Fibroblast of upper back skin (primary cell): Measurements from ENCODE around the gene RAB27B.

Experiments
- DNase-seq: peaks from one replicate; pipeline ENCODE4 v3.0.0-alpha.2; 2013

RAB27B gene

DNA sequence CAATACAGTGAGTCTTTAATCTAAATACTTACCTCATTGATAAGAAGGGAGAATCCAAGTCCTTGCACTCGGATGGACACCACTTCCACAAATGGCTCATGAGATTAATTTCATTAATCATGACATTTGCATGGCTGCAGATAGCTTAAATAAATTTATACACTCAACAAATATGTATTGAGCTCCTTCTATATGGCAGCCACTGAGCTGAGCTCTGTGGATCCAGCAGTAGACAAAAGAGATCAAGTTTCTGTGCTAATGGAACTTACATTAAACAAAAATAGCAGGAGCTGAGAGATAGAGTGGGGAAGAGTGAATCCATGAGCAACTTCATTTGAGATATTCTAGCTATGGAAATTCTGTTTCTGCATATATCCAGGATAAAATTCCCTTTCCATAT lies 44.4 kb downstream of the RAB27B start:
- DNase-seq: no peak

DNA sequence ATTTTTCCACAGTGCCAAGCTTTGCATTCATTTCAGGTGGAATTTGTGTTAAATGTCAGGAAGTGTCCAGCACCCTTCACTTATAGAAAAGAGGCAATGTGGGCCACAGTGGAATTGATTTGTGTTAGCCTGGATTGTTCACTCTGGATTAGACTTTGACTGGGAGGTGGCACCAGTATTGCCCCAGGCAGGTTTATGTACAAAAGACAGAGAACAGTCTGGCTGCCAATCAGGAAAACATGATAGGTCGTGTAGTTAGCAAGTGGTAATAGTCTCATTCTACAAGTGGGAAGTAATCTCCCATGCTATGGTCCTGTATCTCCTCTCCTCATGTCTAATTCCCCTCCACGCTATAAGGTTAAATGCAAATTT lies 45.6 kb downstream of the RAB27B start:
- no peak for DNase-seq

DNA sequence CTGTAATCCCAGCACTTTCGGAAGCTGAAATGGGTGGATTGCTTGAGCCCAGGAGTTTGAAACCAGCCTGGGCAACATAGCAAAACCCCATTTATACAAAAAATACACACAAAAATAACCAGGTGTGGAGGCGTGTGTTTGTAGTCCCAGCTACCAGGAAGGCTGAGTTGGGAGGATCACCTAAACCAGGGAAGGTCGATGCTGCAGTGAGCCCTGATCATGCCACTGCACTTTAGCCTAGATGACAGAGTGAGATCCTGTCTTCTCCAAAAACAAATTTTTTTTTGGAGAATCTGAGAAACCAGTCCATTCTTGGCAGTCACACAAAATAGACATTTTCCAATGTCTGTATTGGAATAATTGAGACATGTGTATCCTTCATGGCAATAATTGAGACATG lies 46.8 kb downstream of the RAB27B start:
- no peak for DNase-seq

DNA sequence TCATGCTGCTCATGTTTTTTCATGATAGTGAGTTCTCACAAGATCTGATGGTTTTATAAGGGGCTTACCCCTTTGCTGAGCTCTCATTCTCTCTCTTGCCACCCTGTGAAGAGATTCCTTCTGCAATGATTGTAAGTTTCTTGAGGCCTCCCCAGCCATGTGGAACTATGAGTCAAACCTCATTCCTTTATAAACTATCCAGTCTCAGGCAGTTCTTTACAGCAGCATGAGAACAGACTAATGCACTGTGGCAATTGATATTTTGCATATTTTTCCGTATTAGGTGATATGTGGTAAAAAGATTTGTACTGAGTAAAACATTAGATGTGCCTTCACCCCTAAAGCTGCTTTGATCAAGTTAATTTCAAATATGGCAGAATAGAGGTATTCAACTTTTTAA lies 48.8 kb downstream of the RAB27B start:
- DNase-seq: peak; percentile 27

DNA sequence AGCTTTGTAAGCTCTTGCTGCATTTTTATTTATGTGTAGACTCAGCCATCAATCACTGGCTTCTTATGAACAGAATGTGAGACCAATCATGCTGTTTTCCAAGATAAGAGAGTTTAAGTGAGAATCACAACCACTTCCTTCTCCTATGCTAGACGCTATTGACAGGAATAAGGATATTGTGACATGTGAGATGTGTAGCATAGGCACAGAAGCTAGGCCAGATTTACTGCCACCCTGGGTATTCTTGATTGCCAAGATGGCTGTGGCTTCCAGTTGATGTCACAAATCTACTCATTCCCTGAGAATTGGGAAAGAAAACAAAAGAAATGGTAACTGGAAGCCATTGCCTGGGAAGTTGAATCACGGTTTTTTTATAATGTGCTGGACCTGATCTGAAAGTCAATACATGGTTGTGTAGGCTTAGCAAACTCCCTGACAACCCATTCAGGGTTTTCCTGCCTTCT lies 49.9 kb downstream of the RAB27B start:
- DNase-seq: peak; percentile 10

DNA sequence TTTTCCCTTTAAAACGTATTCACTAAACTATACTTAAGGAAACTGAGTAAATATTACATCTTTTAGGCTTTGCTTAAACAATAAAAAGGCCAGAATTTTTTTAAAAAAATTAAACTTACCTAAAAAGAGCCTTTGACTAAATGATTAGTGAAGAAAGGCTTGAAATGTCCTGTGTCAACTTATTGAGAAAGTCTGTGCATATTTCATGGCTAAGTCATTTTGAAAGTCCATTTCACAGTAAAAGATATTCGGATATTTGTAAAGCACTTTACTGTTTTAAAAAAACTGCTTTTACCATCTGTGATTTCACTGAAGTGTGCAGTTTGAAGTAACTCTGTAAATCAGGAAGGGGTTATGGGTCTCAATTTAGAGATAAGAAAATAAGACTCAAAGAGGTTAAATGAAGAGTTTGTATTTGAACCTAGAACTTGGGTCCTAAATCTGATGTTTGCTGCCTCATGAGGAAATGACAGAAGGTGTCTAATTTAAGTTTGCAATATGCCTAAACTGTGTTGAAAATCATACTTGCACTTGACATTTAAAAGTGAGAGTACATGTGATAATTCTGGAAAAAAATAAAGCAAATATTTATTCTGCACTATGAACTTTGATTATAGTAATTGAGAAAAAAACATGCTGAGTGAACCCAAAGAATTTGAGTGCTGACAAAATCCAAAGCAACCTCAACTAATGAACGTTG lies 50.5 kb downstream of the RAB27B start:
- DNase-seq: no peak

DNA sequence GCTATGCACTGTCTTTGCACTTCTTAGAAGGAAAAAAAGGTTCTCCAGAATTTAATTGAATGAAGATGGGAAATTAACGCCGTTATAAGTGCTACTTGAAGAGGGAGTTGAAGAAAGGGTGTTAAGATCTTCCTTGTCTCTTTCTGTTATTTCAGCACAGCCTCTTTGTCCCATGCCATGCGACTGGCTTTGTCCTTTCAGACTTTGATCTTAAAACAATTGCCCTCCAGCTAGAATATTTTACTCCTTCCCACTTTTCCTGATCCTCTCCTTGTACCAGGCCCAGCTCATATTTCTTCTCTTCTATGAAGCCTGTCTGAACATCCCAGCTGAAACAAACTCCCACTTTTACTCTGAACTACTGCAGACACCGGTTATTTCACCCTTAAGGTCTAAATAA lies 51.4 kb downstream of the RAB27B start:
- DNase-seq: no peak

DNA sequence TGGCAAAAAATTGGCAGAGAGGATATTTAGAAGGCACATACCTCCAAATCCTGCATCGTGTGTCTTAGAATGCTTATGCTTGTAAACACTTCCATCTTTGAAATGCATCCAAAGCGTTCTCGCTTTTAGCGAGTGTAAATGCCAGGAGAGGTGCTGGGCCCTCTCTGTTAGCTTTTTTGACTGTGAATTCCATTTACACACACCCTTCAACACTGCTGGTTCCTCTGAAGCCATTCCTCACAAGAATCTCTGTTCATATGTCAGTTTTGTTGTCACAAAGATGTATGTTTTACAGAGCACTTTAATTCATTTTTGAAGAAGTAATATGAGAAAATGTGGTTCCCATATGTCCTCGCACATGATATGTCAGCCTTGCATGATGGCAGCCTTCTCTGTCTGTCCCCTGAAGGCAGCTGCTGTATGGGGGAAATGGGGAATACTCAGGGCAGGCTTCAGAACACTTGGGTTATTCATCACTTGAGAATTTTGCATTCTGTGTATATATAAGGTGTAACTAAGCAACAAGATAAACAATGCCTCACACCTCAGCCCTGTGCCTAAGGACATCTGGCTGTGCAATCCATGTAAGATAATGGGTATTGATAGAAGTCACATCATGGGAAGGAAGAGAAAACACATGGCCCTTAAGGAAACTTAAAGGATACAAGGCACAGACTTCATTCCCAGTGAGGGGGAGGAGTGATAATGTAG lies 52.3 kb downstream of the RAB27B start:
- peak; percentile 56 for DNase-seq

DNA sequence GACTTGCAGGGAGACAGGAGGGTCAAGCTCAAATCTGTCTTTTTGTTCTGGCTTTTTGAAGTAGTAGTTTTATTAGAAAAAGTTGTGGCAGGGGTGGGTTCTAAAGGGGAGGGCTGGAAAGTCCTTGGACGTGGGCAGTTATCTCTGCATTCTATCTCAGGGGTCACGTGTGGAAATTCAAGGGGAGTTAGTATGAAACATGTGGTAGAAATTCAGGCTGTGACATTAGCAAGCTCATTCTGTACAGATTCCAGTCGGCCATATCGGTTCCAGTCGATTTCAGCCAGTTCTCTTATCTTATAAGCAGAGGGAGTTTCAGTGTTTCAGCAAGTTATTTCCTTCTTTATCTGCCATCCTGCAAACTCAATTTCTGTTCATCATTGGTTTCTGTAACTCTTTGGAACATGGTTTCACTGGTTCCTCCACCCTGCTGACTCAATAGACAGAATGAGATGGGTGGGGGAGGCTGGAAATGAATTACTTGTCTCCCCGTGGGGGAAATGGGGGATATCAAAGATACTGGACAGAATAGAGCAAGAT lies 53.0 kb downstream of the RAB27B start:
- no peak for DNase-seq

DNA sequence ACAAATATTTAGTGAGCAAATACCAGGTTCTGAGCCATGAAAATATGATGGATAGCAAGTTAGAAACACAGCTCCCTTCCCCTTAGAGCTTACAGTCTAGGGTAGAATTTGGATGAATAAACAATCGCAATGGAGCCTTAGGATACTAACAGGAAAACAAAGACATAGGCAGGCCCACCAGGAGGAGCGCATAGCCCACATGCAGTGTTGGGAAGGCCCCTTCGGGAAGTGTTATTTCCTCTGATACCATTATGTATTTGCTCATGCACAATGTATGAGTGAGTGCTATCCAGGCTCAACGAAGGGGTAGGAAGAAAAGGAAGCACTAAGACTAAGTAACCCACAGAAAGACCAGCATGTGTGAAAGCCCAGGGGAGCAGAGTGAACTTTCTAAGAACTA lies 54.0 kb downstream of the RAB27B start:
- no peak for DNase-seq

DNA sequence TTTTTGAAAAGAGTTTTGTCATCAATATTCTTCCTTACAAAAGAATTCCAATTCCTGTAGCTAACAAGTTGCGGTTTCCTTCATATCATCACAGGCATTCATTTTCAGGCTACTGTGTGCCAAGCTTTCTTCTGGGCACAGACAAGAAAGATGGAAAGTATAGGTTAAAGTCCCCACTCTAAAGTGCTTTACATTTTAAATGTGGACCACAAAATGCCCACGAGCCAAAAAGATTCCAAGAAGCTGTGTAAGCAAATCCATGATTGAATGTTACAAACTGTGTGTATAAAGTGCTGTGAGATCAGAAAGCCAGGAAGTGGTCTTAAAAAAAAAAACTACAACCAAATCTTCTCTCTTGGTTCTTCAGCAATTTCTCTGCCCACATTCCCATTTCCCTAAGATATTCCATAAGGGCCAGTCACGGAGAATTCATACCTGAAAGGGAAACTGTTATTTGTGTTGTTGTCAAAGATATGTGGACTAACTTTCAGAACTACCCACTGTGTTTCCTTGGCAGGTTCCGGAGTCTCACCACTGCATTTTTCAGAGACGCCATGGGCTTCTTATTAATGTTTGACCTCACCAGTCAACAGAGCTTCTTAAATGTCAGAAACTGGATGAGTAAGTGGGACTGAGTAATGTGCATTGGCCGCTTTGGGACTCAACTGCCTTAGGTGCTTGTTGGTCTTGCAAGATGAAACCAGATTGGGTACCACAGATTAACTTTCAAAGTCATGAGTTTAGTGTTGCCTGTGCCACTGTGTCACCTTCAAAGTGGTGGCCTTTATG lies 55.7 kb downstream of the RAB27B start:
- DNase-seq: peak; percentile 31

DNA sequence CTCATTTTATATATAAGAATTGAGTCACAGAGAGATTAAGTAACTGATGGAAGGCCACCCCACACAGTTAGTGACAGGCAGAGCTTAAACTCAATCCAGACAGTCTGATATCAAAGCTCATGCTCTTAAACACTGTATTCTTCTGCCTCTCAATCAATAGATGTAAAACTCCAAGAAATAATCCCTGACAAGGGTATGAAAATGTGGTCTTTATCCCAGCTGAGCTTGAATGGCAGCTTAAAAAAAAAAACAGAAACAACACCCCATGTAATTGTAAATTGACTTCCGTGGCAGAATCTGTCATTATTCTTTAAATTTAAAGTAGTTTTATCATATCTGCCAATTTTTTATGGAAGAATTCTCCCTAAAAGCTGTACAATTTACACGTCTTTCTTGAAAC lies 60.1 kb downstream of the RAB27B start:
- DNase-seq: no peak

DNA sequence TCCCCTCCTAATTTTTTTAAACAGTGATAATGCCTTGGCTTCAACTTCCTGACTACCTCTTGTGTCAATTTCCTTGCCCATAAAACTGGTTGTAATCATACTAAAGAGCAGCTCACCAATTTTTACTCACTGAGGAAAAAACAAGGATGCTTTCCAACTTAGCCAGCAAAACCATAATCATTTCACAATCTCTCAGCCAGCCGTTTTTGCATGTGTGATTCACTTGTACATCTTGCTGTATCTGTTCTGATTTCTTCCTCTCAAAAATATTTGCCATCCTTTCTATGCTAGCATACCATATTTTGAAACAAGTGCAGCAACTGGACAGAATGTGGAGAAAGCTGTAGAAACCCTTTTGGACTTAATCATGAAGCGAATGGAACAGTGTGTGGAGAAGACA lies 60.7 kb downstream of the RAB27B start:
- DNase-seq: peak; percentile 62

DNA sequence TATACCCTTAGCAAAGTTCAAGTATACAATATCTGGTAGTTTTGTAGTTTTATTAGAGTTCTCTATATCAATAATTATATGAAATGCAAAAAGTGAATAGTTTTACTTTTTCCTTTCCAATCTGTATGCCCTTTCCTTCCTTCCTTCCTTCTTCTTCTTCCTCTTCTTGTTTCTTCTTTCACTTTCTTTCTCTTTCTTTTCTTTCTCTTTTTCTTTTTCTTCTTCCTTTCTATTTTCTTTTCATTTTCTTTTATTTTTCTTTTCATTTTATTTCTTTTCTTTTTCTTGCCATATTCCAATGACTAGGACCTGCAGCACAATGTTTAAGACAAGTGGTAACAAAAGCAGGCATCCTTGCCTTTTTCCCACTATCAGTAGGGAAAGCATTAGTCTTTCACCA lies 71.2 kb downstream of the RAB27B start:
- DNase-seq: no peak

DNA sequence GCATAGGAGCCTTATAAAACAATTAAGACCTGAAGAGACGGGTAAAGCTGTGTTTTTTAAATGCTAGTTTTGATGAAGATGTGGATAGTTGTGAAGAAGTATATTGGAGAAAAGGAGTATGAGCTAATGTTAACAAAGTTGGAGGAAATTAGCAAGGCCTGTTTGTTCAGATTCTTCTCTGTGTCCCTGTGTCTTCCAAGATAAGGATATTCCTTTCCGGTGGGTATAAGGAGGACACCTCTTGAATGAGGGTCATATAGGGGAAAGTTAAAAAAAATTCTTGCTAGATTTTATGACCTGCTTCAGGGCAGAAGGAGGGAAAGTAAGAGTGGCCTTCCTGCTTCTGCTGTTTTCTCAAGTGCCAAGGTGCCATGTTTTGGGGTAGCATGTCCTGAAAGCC lies 72.0 kb downstream of the RAB27B start:
- no peak for DNase-seq

DNA sequence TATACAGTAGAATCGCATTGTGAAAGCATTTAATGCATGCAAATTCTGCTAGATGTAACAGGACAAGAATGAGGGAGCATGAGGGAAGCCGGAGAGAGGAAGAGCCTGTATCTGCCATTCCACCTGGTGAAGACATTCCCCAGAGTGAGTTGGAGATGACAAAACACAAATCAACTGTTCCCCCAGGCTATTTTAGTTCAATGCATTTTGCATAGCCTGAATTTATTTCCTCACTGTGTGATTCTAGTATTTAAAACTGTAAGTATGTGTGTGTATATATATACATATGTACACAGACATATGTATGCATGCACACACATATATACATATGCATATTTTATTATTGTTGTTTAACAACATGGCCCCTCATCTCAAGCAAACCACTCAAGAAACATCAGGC lies 76.3 kb downstream of the RAB27B start:
- DNase-seq: no peak

DNA sequence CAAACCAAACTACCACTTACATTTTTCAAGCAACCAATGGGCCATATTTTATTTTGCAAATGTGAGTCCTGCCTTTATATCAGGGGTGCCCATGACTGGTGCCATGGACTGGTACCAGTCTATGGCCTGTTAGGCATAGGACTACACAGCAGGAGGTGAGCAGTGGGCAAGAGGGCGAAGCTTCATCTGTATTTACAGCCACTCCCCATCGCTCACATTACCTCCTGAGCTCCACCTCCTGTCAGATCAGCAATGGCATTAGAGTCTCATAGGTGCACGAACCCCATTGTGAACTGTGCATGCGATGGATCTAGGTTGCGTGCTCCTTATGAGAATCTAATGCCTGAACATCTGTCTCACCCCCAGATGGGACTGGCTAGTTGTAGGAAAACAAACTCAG lies 77.4 kb downstream of the RAB27B start:
- no peak for DNase-seq

DNA sequence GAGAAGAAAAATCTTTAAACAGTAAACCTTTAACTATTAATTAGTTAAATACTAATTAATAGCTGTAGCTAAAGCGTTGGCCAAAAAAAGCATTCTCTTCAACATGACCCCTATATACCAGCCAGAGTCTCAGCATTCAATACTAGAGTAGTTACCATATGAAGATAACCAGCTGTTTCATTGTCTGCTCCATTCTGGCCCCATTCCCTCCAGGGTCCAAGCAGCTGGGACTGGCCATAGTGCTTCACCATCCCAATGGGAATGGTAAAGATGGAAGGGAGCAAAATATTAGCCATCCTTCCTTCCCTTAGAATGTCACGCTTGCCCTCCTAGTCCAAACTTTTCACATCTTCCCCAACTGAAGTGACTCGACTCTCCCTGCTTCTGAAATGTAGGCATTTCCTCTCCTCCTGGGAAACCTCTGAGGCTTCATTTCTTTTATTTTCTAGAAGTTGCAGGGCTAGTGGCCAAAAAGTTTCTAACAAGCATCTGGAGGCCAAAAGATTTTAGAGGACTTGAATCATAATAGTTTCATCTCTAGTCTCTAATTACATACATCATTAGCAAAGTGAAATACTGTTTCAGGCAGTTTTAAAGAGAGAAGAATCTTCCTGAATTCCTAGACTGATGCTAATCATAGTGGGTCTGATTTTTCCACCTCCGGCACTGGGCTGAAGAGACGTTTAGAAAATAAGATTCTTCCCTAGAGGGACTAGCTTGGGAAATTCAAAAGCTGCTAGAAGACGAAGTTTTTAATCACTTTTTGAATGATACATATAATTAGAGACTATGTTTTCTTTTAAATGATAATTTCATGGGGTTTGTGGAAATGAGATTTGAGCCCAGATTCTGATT lies 78.3 kb downstream of the RAB27B start:
- peak; percentile 60 for DNase-seq

DNA sequence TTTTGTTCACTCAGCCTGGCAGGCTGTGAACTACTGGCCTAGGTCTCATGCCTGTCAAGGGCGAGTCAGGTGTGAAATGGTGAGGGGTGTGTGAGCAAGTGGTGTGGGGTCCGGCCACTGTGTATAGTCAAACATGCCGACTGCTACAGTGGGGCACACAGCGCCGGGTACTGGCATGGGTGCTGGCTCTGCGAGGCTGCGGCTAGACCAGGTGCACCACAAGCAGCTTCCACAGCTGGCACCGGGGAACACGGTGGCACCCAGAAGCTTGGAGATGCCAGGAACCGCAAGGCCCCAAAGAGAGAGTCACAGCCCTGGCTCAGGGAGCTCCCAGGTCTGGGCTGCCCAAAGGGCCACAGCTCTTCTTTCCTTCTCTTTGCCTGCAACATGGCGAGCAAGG lies 81.3 kb downstream of the RAB27B start:
- no peak for DNase-seq

DNA sequence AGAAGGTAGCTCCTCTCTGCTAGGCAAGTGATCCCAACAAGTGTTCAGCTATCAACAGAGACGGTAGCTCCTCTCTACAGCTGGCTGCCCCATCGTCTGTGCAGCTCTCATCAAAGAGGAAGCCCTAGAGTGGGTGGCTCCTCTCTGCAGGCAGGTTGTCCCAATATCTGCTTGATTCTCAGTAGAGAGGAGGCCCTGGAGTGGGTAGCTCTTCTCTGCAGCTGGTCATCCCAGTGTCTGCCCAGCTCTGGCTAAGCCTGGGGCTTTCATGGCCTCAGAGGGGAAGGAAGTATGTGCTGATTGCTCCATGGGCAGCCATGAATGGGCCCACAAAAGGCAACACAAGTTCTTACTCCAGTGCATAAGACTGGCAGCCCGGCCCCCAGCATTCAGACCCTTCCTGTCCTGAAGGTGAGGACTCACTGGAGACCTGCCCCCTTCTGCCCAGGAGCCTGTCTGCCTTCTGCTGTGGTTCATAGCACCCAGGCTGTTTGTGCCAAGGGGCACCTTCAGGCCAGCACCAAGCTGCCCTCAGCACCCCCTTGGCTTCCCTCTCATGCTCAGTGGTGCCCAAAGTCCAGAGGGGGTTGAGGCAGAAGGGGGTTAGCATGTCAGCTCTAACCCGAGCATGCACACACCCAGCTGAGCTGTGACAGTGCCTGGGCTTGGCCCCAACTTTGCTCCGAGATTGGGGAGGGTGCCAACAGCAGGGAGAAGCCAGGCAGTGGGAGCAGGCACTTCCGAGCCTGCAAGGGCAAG lies 82.1 kb downstream of the RAB27B start:
- no peak for DNase-seq

DNA sequence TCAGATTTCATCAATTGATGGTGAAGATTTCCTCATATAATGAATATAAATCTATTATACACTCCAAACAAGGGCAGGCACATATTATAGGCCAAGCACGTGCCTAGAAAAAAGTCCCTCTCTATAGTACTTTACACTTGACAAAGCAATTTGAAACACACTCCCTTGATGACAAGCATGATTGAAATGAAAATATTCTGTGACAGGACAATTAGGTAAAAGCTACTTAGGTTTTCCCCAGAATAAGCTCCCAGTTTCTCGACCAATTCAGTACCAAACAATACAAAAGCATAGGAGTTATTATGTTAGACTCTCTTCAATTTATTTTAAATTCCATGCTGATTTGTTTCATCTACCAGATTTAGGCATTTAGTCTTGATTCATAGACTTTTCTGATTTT lies 83.3 kb downstream of the RAB27B start:
- no peak for DNase-seq

DNA sequence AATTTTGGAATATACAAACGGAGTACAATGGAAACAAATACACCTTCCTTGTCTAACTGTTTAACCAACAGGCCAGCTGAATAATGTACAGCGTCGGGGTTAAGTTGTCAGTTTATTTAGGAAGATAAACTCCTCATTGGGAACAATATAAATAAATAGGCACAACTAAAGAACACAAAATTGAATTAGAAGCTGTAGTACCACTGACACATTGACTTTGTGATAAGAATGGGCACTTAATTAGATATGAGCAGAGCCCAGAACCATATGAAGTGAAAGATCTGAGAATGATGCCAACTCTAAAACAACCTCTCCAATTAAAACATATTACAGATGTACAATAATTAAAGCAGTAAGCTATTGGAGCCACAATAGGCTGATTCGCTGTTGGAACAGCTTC lies 86.5 kb downstream of the RAB27B start:
- DNase-seq: no peak
